Choroid plexus epithelial cell (primary cell): ENCODE results near the gene CIAO2B.

ENCODE experiments used
- DNase-seq: peaks from one replicate; pipeline ENCODE4 v3.0.0-alpha.2; 2010; ENCODE audit warnings: low read depth
- H3K4me3 ChIP-seq: 2 replicates; pipeline ENCODE4 v1.5.1; 2011; ENCODE audit warnings: low read depth, mild to moderate bottlenecking, control low read depth, low read length, moderate library complexity
- TF ChIP-seq, protein P1 (sequence below): conservative IDR thresholded peaks from 2 replicates; pipeline ENCODE4 v1.5.1; 2011; ENCODE audit warnings: low read depth, mild to moderate bottlenecking, control low read depth, inconsistent platforms, low read length, moderate library complexity

The CIAO2B gene

DNA sequence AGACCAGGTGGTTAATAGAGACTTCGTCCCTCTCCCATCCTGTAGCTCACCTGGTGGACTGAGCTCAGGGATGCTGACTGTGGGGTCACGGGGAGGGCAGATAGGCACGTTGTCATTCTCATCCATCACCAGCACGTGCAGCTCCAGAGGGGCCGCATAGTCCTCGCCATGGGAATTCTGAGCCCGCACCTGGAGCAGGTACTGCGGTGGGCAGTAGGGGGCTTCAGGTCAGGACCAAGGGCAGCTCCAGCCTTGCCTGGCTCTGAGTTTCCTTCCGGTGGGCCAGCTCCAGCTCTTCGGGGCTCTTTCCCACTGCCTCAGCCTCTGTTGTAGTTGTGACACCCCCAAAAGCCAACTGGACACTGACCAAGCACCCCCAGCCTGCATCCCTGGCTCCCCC, 21.1 kb downstream of the CIAO2B start:
- TF ChIP-seq, protein P1, sequence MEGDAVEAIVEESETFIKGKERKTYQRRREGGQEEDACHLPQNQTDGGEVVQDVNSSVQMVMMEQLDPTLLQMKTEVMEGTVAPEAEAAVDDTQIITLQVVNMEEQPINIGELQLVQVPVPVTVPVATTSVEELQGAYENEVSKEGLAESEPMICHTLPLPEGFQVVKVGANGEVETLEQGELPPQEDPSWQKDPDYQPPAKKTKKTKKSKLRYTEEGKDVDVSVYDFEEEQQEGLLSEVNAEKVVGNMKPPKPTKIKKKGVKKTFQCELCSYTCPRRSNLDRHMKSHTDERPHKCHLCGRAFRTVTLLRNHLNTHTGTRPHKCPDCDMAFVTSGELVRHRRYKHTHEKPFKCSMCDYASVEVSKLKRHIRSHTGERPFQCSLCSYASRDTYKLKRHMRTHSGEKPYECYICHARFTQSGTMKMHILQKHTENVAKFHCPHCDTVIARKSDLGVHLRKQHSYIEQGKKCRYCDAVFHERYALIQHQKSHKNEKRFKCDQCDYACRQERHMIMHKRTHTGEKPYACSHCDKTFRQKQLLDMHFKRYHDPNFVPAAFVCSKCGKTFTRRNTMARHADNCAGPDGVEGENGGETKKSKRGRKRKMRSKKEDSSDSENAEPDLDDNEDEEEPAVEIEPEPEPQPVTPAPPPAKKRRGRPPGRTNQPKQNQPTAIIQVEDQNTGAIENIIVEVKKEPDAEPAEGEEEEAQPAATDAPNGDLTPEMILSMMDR, result no peak
- H3K4me3 ChIP-seq, result no peak overlapping the region
- no peak for DNase-seq

DNA sequence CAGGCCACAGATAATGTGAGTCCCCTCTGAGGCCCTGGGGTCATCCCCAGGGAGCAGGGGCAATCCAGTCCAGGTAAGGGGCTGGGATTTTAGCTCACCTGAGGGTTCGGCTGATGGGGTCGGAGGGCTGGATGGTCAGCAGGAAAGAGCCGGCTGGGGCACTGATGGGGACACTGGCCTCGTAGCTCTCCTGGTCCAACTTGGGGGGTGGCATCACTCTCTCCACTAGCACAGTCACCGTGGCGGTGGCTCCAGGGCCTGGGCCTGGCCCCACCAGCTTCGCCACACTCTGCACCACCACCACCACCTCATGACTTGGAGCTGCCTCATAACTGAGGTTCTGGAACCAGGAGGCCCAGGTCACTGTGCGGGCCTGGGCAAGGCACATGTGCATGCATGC, 22.4 kb downstream of the CIAO2B start:
- no peak for DNase-seq
- H3K4me3 ChIP-seq, result no peak overlapping the region
- TF ChIP-seq, protein P1, result no peak

DNA sequence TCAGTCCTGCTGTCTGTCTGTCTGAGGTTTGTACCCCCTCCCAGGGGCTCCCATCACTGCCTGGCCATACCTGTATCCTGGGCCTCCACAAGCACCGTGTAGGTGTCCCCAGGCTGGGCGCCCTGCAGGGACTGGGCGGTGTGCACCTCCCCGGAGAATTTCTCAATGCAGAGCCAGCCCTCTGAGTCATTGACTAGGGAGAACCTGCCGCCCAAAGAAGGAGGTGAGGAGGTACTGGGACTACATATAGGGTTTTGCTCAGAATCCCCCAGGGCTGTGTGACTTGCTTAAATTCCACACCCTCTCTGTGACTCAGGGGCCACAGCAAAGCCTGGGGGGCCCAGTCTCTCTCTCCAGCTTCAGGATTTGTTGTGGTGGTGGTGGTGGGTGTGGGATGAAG, 23.1 kb downstream of the CIAO2B start:
- TF ChIP-seq, protein P1, result no peak

DNA sequence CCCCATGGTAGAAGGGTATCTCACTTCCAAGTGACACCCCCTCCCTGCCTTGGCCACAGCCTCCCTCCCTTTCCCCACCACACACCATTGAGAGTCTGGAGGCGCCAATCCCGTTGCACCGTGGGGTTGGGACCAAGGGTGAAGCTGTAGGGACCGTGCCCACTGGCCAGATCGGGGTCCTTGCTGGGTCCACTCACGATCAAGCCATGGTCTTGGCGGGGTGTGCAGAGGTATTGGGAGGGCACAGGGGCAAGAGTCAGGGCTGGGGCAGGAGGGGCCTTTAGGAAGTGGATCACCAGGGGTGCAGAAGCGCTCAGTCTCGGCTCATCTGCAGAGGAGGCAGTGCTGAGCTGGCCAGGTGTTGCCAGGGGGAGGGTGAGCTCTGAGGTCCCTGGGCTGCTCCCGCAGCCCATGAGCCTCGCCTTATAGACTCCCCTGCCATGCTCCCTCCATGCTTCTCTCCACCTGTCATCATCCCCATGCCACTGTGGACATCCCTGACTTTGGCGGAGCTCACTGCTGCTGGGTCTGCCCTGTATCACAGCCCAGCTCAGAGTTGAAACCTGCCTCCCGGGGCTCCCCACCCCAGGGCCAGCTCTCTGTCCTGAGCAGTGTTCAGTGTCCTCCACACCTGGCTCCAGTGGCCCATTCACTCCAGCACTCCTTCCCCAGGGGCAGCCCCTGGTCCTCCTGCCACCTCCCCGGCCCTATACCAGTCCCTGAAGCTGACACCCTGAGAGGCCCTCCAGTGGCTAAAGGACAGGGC, 23.8 kb downstream of the CIAO2B start:
- no peak for DNase-seq
- TF ChIP-seq, protein P1, result no peak
- H3K4me3 ChIP-seq, result no peak overlapping the region

More for the DNA sequence above, 23.1 kb downstream of the CIAO2B start:
- H3K4me3 ChIP-seq, result no peak overlapping the region
- no peak for DNase-seq

DNA sequence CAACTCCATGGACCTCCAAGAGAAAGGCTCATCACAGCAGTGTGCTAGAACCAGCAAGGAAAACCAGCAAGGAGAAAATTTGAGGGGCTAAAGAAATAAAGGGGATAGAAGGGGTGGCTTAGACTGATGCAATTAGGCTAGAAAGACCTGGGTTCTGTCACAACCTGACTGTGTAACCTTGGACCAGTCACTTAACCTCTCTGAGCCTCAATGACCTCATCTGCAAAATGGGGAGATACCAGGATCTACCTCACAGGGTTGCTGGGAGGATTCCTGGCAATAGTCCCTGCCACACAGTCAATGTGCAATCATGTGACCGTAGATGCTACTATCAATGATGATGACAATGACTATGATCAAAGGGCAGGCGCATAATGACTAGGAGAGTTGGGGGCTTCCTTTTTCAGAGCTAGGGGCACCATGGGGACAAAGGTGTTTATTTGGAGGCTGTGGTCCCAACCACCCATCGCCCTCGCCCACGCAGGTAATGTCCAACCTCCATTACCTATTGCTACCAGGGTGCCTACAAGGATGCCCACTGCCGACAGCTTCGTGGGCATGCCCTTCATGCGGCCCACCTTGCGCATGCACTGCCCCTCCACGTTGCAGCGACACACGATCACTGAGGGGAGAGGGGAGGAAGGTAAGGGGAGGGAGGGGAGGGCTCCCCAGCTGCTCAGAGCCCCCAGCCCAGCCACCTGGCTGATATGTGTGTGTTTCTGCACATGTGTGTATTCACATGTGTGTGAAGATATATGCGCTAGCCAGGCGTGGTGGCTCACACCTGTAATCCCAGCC, 25.2 kb downstream of the CIAO2B start:
- TF ChIP-seq, protein P1, result no peak
- DNase-seq, result no peak
- H3K4me3 ChIP-seq, result no peak overlapping the region

DNA sequence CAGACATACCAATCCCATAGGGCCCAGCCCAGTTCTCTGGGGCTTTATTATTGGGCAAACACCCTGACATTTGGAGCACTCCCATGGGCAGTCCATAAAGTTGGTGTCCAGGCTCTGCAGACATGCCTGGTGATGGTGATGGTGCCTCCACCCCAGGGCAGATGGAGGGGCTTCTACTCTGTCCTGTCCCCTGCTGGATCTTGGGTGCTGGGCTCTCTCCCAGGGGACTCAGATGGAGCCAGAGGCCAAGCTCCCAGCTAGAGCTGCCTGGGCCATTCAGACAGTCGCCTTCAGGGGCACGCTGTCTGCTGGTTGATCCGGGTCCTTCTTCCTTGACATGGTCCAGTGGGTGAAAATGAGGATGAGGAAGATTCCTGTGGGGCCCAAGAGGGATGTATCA, 26.1 kb downstream of the CIAO2B start:
- TF ChIP-seq, protein P1, result no peak
- no peak for DNase-seq
- no peak overlapping the region for H3K4me3 ChIP-seq
